Neural crest cell (in vitro differentiated cells): Measurements from ENCODE around the gene LCN10. TPM values are rescaled to one million over a fixed set of nuclear protein-coding genes. Genes with fewer than 3 reads are reported as not detected.
A peak's percentile ranks its signal among the peaks of the same experiment; 100 is the strongest.

Experiments
- DNase-seq: peaks from one replicate; pipeline ENCODE4 v3.0.0; 2021; ENCODE audit warnings: low read depth, mixed read lengths, low spot score
- H3K27ac Mint-ChIP-seq: one replicate; pipeline ENCODE4 v1.8.0; 2021; ENCODE audit warnings: mild to moderate bottlenecking, mixed read lengths; ENCODE audit not compliant: unreplicated experiment
- H3K27me3 Mint-ChIP-seq: 2 replicates; pipeline ENCODE4 v1.8.0; 2021; ENCODE audit warnings: low read depth, mild to moderate bottlenecking, mixed read lengths
- H3K36me3 Mint-ChIP-seq: 2 replicates; pipeline ENCODE4 v1.8.0; 2021; ENCODE audit warnings: low read depth, mild to moderate bottlenecking, mixed read lengths
- H3K4me1 Mint-ChIP-seq: 2 replicates; pipeline ENCODE4 v1.8.0; 2021; ENCODE audit warnings: mixed read lengths
- H3K4me3 Mint-ChIP-seq: one replicate; pipeline ENCODE4 v1.8.0; 2021; ENCODE audit warnings: mild to moderate bottlenecking, mixed read lengths
- H3K9me3 Mint-ChIP-seq: 2 replicates; pipeline ENCODE4 v1.8.0; 2021; ENCODE audit warnings: mixed read lengths
- CTCF ChIP-seq: fragments of 200-600 bp; sonication (generic); conservative IDR thresholded peaks from 2 replicates; pipeline ENCODE4 v1.5.0; 2021; ENCODE audit warnings: antibody characterized with exemption, mild to moderate bottlenecking
- total RNA-seq: library from RNA; stranded (reverse); gene quantifications from 2 replicates; pipeline ENCODE4 v1.2.1, GENCODE V29; 2021

LCN10 gene
- total RNA-seq, 1 donor from 2014 or later = not detected

GRCh38 chr9:136721339-136722092, 21.2 kb downstream of the LCN10 start:
- no peak for DNase-seq
- Mint-ChIP-seq H3K27me3 (peaks cover 3% of the 10 kb centered on the region), H3K4me3 (peak overlapping the region; percentile 81), H3K9me3 (no peaks in the 10 kb centered on the region), H3K27ac (no peak overlapping the region), H3K36me3 (peaks cover 19% of the 10 kb centered on the region), H3K4me1 (peaks cover 39% of the 10 kb centered on the region)
- TF ChIP-seq CTCF = no peak

- Mint-ChIP-seq H3K36me3 (peaks cover 15% of the 10 kb centered on the region), H3K27ac (no peak overlapping the region), H3K4me3 (peak overlapping the region; percentile 81), H3K9me3 (no peaks in the 10 kb centered on the region), H3K27me3 (peaks cover 3% of the 10 kb centered on the region), H3K4me1 (peaks cover 34% of the 10 kb centered on the region)
- no peak for DNase-seq
- no peak for TF ChIP-seq CTCF
Observed at GRCh38 chr9:136720898-136721338, 21.8 kb downstream of the LCN10 start.

GRCh38 chr9:136720251-136720897, 22.4 kb downstream of the LCN10 start:
- H3K27ac Mint-ChIP-seq = peak overlapping the region; percentile 84
- H3K27me3 Mint-ChIP-seq = peaks cover 3% of the 10 kb centered on the region
- H3K9me3 Mint-ChIP-seq = no peaks in the 10 kb centered on the region
- peaks cover 33% of the 10 kb centered on the region for H3K4me1 Mint-ChIP-seq
- peak; percentile 67 for DNase-seq
- H3K36me3 Mint-ChIP-seq = peaks cover 10% of the 10 kb centered on the region
- TF ChIP-seq CTCF = no peak
- H3K4me3 Mint-ChIP-seq = peak overlapping the region; percentile 81

GRCh38 chr9:136719195-136719880, 23.4 kb downstream of the LCN10 start:
- DNase-seq = no peak
- peaks cover 10% of the 10 kb centered on the region for H3K36me3 Mint-ChIP-seq
- peaks cover 32% of the 10 kb centered on the region for H3K4me1 Mint-ChIP-seq
- H3K27ac Mint-ChIP-seq = no peak overlapping the region
- no peak for TF ChIP-seq CTCF
- H3K9me3 Mint-ChIP-seq = no peaks in the 10 kb centered on the region
- no peak overlapping the region for H3K4me3 Mint-ChIP-seq
- H3K27me3 Mint-ChIP-seq = peaks cover 3% of the 10 kb centered on the region

GRCh38 chr9:136718345-136719194, 24.2 kb downstream of the LCN10 start:
- no peak for DNase-seq
- Mint-ChIP-seq H3K27ac (no peak overlapping the region), H3K27me3 (peaks cover 3% of the 10 kb centered on the region), H3K4me1 (peaks cover 29% of the 10 kb centered on the region), H3K9me3 (no peaks in the 10 kb centered on the region), H3K36me3 (peaks cover 4% of the 10 kb centered on the region), H3K4me3 (peak overlapping the region; percentile 54)
- no peak for TF ChIP-seq CTCF
